Measurements from ENCODE around the gene CHSY1.

Gene CHSY1

DNA sequence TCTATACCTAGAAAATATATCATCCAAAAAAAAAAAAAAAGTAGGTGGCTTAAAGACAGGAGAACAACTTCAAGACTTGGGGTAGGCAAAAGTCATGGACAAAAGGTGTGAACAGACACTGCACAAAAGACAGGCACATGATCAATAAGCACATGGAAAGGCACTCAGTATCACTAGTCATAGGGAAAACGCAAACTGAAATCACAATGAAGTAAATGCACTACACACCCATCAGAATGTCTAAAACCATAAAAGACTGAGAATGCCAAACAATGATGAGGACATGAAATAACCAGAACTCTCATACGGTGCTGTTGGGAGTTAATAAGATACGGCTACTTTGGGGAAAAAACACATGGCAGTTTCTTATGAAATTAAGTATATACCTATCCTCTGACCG is 40.0 kb downstream of the CHSY1 start:
- Mint-ChIP-seq H3K27ac (peak overlapping the region; percentile 53), H3K4me3 (no peak overlapping the region), H3K27me3 (no peaks in the 10 kb centered on the region), H3K4me1 (peaks cover 93% of the 10 kb centered on the region), H3K36me3 (peaks cover 26% of the 10 kb centered on the region), H3K9me3 (no peaks in the 10 kb centered on the region)

DNA sequence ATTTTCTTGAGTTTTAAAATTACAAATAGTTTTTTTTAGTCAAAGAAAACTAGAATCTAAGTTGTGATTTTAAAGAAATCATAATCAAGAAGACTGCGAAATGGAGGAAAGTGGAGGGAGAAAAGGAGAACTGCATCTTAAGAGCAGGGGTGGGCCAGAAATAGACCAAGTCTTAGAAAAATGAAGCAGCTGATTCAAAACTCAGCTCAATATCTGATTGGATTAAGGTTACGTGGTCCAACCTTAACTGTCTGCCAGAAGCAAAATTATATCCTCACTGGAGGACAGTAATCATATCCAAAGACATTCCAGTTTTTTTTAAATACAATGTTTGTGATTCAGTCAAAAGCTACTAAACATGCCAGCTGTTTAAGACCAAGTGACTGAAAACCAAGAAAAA is 41.4 kb downstream of the CHSY1 start:
- Mint-ChIP-seq H3K9me3 (no peaks in the 10 kb centered on the region), H3K27ac (peak overlapping the region; percentile 61), H3K27me3 (no peaks in the 10 kb centered on the region), H3K36me3 (peaks cover 21% of the 10 kb centered on the region), H3K4me1 (peaks cover 93% of the 10 kb centered on the region), H3K4me3 (no peak overlapping the region)

DNA sequence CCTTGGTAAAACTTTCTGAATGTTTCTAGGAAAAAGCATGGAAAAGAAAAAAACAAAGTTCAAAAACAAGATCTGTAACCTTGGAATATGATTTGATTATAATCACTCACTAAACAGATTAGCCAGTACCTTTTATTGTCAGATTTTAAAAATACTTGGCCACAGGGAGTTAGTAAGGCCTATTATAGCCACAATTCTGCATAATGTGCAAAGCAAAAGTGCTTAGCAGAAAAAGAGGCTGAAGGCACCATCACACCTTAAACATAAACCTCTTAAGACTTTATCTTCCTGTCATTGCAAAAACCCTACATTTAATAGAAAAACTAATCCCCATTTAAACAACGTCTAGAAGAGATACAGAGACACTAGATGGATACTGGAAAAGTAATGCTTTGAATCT is 41.8 kb downstream of the CHSY1 start:
- Mint-ChIP-seq H3K27ac (peak overlapping the region; percentile 61), H3K4me1 (peaks cover 93% of the 10 kb centered on the region), H3K9me3 (no peaks in the 10 kb centered on the region), H3K27me3 (no peaks in the 10 kb centered on the region), H3K36me3 (peaks cover 23% of the 10 kb centered on the region), H3K4me3 (no peak overlapping the region)

DNA sequence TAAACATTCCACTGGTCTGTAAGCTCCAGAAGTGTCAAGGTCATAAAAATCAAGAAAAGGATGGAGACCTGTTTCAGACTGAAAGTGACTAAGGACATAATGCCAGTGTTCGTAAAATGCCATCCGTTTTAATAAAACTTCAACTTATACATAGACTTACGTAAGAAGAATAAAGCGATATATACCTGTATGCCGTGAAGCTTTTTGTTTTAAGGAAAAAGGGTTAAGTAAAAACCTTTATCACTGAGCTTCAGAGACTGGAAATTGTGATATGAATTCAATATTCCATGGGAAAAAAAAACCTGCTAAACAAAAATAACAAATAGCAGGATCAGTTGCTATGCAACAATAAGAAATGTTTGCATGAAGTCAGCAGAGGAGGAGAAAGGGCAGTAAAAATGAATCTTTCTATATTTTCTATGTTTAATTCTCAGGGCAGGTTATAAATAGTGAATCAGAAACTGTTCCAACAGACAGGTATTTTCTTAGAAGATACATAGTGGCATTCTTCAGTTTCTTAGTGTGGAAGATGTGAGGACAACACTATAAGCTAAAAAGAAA is 42.5 kb downstream of the CHSY1 start:
- H3K36me3 Mint-ChIP-seq: peaks cover 22% of the 10 kb centered on the region
- peaks cover 95% of the 10 kb centered on the region for H3K4me1 Mint-ChIP-seq
- peak overlapping the region; percentile 43 for H3K4me3 Mint-ChIP-seq
- peak overlapping the region; percentile 61 for H3K27ac Mint-ChIP-seq
- H3K9me3 Mint-ChIP-seq: no peaks in the 10 kb centered on the region
- no peaks in the 10 kb centered on the region for H3K27me3 Mint-ChIP-seq

DNA sequence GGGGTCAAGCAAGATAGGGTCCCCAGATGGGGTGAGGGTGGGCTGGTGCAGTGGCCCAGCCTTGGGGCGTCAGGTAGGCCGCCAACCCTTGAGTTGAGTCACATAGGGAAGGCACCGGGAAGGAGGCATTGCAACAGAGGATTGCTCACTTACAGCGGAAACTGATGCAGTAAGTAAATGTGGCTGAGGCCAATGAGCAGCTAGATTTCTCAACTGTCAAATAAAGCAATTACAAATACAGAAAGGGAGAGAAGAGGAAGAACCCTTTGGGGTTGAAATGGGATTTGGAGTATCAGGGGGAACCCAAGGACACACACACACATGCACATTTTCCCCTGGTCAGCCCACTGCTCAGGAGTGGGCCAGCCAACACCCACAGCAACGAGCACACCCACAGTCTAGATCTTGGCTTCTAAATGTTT is 44.0 kb downstream of the CHSY1 start:
- Mint-ChIP-seq H3K36me3 (peaks cover 26% of the 10 kb centered on the region), H3K4me1 (peaks cover 92% of the 10 kb centered on the region), H3K4me3 (peak overlapping the region; percentile 49), H3K9me3 (no peaks in the 10 kb centered on the region), H3K27me3 (no peaks in the 10 kb centered on the region), H3K27ac (peak overlapping the region; percentile 99)

DNA sequence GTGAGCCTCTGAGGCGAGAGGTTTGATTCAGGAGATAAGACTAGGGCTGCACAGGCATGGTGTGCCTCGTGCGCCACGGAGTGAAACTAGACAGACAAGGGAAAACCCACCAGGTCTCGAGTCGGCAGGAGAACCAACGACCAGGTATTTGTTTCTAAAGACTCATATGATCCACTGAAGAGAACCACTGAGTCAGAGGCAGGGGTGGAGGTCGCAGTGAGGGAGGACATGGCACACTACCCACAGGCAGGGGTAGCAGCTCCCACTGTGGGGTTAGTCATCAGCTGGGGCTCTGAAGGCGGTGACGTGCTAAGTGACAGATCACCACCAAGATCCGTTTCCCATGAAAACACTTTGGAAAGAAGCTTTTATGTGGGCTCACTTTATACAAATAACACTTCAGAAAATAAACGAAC is 45.7 kb downstream of the CHSY1 start:
- H3K27ac Mint-ChIP-seq: peak overlapping the region; percentile 99
- H3K4me3 Mint-ChIP-seq: peak overlapping the region; percentile 89
- H3K9me3 Mint-ChIP-seq: no peaks in the 10 kb centered on the region
- H3K36me3 Mint-ChIP-seq: peaks cover 28% of the 10 kb centered on the region
- no peaks in the 10 kb centered on the region for H3K27me3 Mint-ChIP-seq
- H3K4me1 Mint-ChIP-seq: peaks cover 90% of the 10 kb centered on the region

DNA sequence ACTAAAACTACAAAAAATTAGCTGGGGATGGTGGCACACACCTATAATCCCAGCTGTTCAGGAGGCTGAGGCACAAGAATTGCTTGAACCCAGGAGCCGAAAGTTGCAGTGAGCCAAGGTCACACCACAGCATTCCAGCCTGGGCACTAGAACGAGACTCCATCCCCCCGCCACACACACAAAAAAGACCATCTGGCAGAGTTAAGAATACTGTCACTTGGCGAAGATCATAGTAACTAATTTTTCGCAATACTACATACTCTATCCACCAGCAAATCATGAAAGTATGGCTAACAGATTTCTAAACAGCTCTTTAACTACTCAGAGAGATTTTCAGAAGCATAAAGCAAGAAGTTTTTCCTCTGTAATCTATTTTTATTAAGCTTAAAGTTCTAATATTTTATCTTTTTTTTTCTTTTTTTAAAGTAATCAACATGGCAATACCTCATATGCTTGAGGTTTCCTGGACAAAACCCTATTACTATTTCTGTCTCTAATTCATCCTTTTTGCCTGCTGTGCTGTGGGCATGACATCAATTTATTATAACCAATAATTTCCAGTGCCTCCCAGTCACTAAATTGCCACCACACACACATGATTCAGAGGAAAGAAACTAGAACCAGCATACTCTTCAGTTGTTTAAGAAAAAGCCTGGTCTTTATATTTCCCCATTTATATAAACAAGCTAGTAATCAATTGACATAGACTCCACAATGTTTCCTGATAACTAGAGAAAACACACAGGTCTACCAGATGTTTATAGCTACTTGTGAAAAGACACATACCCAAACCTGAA is 46.9 kb downstream of the CHSY1 start:
- H3K4me1 Mint-ChIP-seq: peaks cover 93% of the 10 kb centered on the region
- H3K9me3 Mint-ChIP-seq: no peaks in the 10 kb centered on the region
- H3K4me3 Mint-ChIP-seq: peak overlapping the region; percentile 89
- peaks cover 35% of the 10 kb centered on the region for H3K36me3 Mint-ChIP-seq
- no peaks in the 10 kb centered on the region for H3K27me3 Mint-ChIP-seq
- peak overlapping the region; percentile 99 for H3K27ac Mint-ChIP-seq

DNA sequence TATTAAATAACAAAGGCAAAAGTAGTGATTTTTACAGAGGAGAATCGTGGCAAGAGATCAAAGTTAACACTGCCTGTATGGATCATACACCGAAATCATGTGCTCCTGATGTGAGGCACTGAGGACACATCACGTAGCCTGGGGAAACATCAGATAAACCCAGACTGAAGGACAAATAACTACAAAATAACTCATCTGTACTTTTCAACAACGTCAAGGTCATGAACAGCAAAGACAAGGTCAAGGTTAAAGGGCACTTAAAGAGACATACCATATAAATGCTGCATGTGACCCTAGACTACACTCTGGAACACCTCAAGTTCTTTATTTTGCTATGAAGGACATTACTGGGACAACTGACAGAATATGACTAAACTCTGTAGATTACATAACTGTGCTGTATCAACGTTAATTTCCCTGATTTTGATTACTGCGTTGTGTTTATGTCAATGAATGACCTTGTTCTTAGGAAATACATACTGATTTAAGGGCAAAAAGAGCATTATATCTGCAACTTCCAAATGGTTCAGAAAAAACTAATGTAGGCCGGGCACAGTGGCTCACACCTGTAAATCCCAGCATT is 48.1 kb downstream of the CHSY1 start:
- Mint-ChIP-seq H3K9me3 (no peaks in the 10 kb centered on the region), H3K27ac (peak overlapping the region; percentile 97), H3K36me3 (peaks cover 36% of the 10 kb centered on the region), H3K4me1 (peaks cover 93% of the 10 kb centered on the region), H3K27me3 (no peaks in the 10 kb centered on the region), H3K4me3 (peak overlapping the region; percentile 73)

DNA sequence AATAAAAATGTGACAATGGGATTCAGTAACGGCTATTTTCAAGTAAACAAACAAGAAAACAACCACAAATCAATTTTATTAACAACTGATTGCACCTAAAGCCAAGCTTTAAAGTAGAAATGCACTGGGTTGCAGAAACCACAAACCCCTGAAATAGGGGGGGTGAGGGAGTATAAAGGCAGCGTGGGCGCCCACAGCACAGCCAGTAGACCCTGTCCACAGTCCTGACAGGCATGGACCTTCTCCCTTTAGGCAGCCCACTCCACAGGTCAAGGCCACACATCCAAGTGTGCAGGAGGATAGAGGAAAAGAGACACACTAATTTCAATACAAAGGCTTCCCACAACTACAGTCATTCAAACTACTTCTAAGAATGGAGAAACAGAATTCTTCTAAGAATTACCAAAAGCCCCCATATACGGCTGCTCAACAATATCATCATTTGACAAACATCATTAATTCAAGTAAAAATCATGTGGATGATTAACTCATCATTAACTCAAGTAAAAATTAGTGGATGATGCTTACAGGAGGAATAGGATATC is 48.7 kb downstream of the CHSY1 start:
- Mint-ChIP-seq H3K27me3 (no peaks in the 10 kb centered on the region), H3K4me1 (peaks cover 95% of the 10 kb centered on the region), H3K9me3 (no peaks in the 10 kb centered on the region), H3K4me3 (peak overlapping the region; percentile 73), H3K36me3 (peaks cover 38% of the 10 kb centered on the region), H3K27ac (peak overlapping the region; percentile 97)

DNA sequence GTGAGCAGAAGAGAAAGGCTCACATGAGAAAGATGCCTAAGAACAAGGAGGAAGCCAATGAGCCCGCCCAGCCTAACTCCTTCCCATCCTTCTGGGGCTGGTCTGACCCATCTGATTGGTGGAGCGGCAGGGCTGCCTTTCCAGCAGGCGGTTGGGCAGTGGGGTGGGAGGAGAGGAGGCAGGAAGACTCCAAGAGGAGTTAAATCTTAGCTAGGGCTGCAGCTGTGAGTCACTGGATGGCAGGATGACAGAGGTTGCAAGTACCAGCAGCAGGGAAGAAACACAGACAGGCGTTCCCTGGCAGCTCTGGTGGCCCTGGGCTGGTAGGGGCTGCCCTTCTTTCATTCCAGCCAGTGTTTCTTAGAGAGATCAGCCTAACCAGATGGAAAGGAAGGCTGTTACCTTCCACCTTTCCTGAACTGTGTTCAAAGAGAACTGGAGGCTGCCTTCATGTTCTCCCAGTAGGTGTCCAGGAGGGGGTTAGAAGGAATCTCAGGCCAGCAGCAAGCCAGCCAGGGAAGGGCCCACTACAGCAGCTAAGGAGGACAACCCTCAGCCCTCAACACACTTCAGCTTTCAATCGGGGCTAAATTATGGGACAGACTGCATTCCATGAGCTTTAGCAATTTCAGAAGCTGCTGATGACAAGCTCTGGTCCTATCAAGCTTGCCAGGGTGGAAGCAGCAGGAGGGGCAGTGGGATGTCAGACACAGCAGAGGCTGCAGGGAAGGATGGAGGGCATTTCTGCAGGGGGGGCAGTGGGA is 50.3 kb downstream of the CHSY1 start:
- H3K27me3 Mint-ChIP-seq: no peaks in the 10 kb centered on the region
- H3K27ac Mint-ChIP-seq: peak overlapping the region; percentile 98
- H3K4me1 Mint-ChIP-seq: peaks cover 92% of the 10 kb centered on the region
- no peaks in the 10 kb centered on the region for H3K9me3 Mint-ChIP-seq
- H3K4me3 Mint-ChIP-seq: peak overlapping the region; percentile 80
- peaks cover 30% of the 10 kb centered on the region for H3K36me3 Mint-ChIP-seq

DNA sequence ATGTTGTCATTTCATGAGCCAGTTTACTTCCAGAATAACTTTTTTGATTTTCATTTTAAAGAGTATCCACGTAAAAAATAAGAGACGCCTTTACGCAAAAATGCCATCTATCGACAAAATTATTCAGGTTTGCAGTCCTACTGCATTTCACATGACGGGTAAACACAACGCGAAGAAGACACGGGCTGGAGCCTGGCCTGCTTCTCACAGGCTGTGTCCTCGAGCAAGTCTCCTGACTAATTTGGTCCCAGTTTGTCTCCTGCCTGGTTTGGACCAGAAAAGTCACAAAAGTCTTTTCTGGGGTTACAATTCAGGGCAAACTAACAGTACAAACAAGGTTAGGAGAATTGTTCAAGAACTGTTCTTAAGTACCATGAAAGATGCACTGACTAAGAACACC is 51.7 kb downstream of the CHSY1 start:
- peak overlapping the region; percentile 80 for H3K4me3 Mint-ChIP-seq
- H3K27ac Mint-ChIP-seq: peak overlapping the region; percentile 98
- H3K27me3 Mint-ChIP-seq: no peaks in the 10 kb centered on the region
- H3K9me3 Mint-ChIP-seq: no peaks in the 10 kb centered on the region
- H3K4me1 Mint-ChIP-seq: peaks cover 89% of the 10 kb centered on the region
- H3K36me3 Mint-ChIP-seq: peaks cover 23% of the 10 kb centered on the region

DNA sequence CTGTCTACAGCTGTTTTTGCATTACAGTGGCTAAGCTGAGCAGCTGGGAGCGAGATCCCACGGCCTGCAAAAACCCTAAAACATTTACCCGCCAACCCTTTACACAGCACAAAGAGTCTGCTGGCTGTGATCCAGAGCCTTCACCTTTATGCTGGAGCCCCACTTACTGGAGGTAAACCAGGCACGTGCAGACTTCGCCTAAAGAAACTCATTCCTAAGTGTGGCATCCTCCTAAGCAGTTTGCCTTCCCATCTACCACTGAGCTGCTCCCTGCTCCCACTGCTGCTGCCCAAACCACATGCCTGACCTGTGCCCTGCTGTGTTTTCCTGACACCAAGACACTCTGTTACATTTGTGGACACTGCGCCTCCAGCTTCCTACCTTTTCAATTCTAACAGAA is 53.0 kb downstream of the CHSY1 start:
- Mint-ChIP-seq H3K4me3 (peak overlapping the region; percentile 80), H3K27me3 (no peaks in the 10 kb centered on the region), H3K9me3 (no peaks in the 10 kb centered on the region), H3K4me1 (peaks cover 92% of the 10 kb centered on the region), H3K36me3 (peaks cover 26% of the 10 kb centered on the region), H3K27ac (peak overlapping the region; percentile 98)

DNA sequence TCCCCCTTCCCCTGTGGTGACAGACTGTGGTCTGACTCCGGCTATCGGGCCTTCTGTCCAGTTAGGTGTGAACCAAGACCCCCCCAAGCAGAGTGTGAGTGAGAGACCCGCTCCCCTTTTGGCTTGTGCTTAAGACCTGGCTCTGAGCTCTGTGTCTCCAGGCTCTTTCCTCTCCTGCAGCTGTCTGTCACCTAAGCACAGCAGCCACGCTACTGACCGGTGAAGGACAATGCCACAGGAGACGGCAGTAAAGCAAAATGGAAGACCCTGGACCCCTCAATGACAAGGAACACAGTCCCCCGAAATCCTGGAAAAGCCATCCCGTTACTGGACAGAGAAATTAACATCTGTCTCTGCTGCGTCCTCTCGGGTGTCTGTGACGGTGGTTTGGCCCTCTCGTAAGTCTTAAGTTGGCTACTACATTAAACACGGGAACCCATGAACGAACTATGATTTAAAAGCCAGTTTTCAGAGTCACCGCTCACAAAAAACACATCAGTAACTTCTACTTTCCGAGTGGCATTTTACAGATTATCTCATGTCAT is 53.7 kb downstream of the CHSY1 start:
- H3K36me3 Mint-ChIP-seq: peaks cover 27% of the 10 kb centered on the region
- peak overlapping the region; percentile 98 for H3K27ac Mint-ChIP-seq
- H3K27me3 Mint-ChIP-seq: no peaks in the 10 kb centered on the region
- H3K9me3 Mint-ChIP-seq: no peaks in the 10 kb centered on the region
- peaks cover 92% of the 10 kb centered on the region for H3K4me1 Mint-ChIP-seq
- peak overlapping the region; percentile 44 for H3K4me3 Mint-ChIP-seq

DNA sequence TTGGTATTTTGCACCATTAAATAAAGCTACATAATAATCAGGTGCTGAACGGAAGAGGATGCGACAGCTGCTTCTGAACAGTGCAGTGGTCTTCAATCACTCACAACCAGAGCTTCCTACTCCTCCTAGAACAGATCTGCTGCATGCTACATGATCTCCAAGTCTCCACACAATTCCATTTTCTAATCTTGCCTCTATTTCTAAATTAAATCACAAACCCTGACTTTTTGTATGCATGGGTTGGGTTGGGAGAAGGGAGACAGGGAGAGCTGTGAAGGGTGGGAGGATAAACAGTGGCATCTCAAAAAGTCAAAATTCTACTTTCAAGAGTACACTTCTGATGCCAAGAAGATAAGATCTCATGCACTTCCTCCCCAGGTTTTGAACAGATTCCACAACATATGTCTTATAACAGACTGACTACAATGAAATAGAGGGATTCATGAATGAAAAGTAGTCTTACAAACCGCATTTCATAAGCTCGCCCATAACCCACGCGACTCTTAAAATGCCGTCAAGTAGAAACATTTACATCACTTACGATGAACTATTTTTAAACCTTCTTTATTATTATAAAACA is 57.2 kb downstream of the CHSY1 start:
- Mint-ChIP-seq H3K4me3 (peak overlapping the region; percentile 79), H3K9me3 (no peaks in the 10 kb centered on the region), H3K4me1 (peaks cover 92% of the 10 kb centered on the region), H3K27ac (peak overlapping the region; percentile 96), H3K36me3 (peaks cover 18% of the 10 kb centered on the region), H3K27me3 (no peaks in the 10 kb centered on the region)

Data from activated naive CD4-positive, alpha-beta T cell treated with anti-CD3 and anti-CD28 coated beads, Interleukin-2, amount 50 U/mL, for 24 hours (primary cell).